Stimulated activated memory B cell treated with anti-CD40 and anti-IgM and Interleukin-4, amounts not matched to agents 10 μg/mL and 1 μg/mL and 100 μg/mL, for 72 hours (primary cell): ENCODE measurements around the gene KCNC4.

Experiments used
- ATAC-seq: fragments of 150-1000 bp; cut with Tn5 transposase; 2 replicates; pipeline ENCODE4 v1.10.0; 2021
- H3K27ac Mint-ChIP-seq: one replicate; pipeline ENCODE4 v1.8.0; 2022; ENCODE audit warnings: mild to moderate bottlenecking, mixed read lengths
- H3K27me3 Mint-ChIP-seq: one replicate; pipeline ENCODE4 v1.8.0; 2022; ENCODE audit warnings: mixed read lengths
- H3K36me3 Mint-ChIP-seq: one replicate; pipeline ENCODE4 v1.8.0; 2022; ENCODE audit warnings: mixed read lengths
- H3K4me1 Mint-ChIP-seq: one replicate; pipeline ENCODE4 v1.8.0; 2022; ENCODE audit warnings: mixed read lengths
- H3K4me3 Mint-ChIP-seq: one replicate; pipeline ENCODE4 v1.8.0; 2022; ENCODE audit warnings: mild to moderate bottlenecking, moderate library complexity, mixed read lengths
- H3K9me3 Mint-ChIP-seq: one replicate; pipeline ENCODE4 v1.8.0; 2022; ENCODE audit warnings: mixed read lengths

The KCNC4 gene

GRCh38 chr1:110214454-110215404, 4.6 kb downstream of the KCNC4 start:
- no peaks in the 10 kb centered on the region for H3K9me3 Mint-ChIP-seq
- peaks cover 9% of the 10 kb centered on the region for H3K36me3 Mint-ChIP-seq
- no peak for ATAC-seq
- H3K4me3 Mint-ChIP-seq = no peak overlapping the region
- H3K27me3 Mint-ChIP-seq = no peaks in the 10 kb centered on the region
- peaks cover 55% of the 10 kb centered on the region for H3K4me1 Mint-ChIP-seq
- H3K27ac Mint-ChIP-seq = peak overlapping the region; percentile 44

GRCh38 chr1:110215621-110216515, 5.8 kb downstream of the KCNC4 start:
- H3K36me3 Mint-ChIP-seq = peaks cover 9% of the 10 kb centered on the region
- H3K27me3 Mint-ChIP-seq = no peaks in the 10 kb centered on the region
- H3K9me3 Mint-ChIP-seq = no peaks in the 10 kb centered on the region
- no peak overlapping the region for H3K4me3 Mint-ChIP-seq
- H3K4me1 Mint-ChIP-seq = peaks cover 54% of the 10 kb centered on the region
- no peak for ATAC-seq
- H3K27ac Mint-ChIP-seq = no peak overlapping the region

- peaks cover 9% of the 10 kb centered on the region for H3K36me3 Mint-ChIP-seq
- H3K4me1 Mint-ChIP-seq = peaks cover 48% of the 10 kb centered on the region
- no peaks in the 10 kb centered on the region for H3K27me3 Mint-ChIP-seq
- H3K4me3 Mint-ChIP-seq = no peak overlapping the region
- ATAC-seq = peak; percentile 32
- H3K27ac Mint-ChIP-seq = peak overlapping the region; percentile 38
- no peaks in the 10 kb centered on the region for H3K9me3 Mint-ChIP-seq
Measured at GRCh38 chr1:110216844-110217444, 6.8 kb downstream of the KCNC4 start.

GRCh38 chr1:110218137-110218536, 8.0 kb downstream of the KCNC4 start:
- no peaks in the 10 kb centered on the region for H3K9me3 Mint-ChIP-seq
- H3K4me3 Mint-ChIP-seq = no peak overlapping the region
- peaks cover 13% of the 10 kb centered on the region for H3K36me3 Mint-ChIP-seq
- no peak for ATAC-seq
- H3K4me1 Mint-ChIP-seq = peaks cover 38% of the 10 kb centered on the region
- no peaks in the 10 kb centered on the region for H3K27me3 Mint-ChIP-seq
- H3K27ac Mint-ChIP-seq = no peak overlapping the region

GRCh38 chr1:110218739-110219138, 8.6 kb downstream of the KCNC4 start:
- ATAC-seq = no peak
- Mint-ChIP-seq H3K27ac (no peak overlapping the region), H3K36me3 (peaks cover 19% of the 10 kb centered on the region), H3K27me3 (no peaks in the 10 kb centered on the region), H3K4me3 (no peak overlapping the region), H3K4me1 (peaks cover 36% of the 10 kb centered on the region), H3K9me3 (no peaks in the 10 kb centered on the region)

- Mint-ChIP-seq H3K36me3 (peaks cover 27% of the 10 kb centered on the region), H3K4me1 (peaks cover 26% of the 10 kb centered on the region), H3K27ac (no peak overlapping the region), H3K4me3 (no peak overlapping the region), H3K9me3 (no peaks in the 10 kb centered on the region), H3K27me3 (no peaks in the 10 kb centered on the region)
- no peak for ATAC-seq
Measured at GRCh38 chr1:110220324-110220723, 10.2 kb downstream of the KCNC4 start.

GRCh38 chr1:110221119-110221518, 11.0 kb downstream of the KCNC4 start:
- Mint-ChIP-seq H3K4me1 (peaks cover 19% of the 10 kb centered on the region), H3K36me3 (peaks cover 27% of the 10 kb centered on the region), H3K9me3 (no peaks in the 10 kb centered on the region), H3K27me3 (no peaks in the 10 kb centered on the region), H3K27ac (no peak overlapping the region), H3K4me3 (no peak overlapping the region)
- no peak for ATAC-seq

- Mint-ChIP-seq H3K4me1 (peaks cover 7% of the 10 kb centered on the region), H3K36me3 (peaks cover 38% of the 10 kb centered on the region), H3K27ac (no peak overlapping the region), H3K4me3 (no peak overlapping the region), H3K27me3 (no peaks in the 10 kb centered on the region), H3K9me3 (no peaks in the 10 kb centered on the region)
- no peak for ATAC-seq
Measured at GRCh38 chr1:110223127-110223526, 13.0 kb downstream of the KCNC4 start.

GRCh38 chr1:110223581-110223980, 13.5 kb downstream of the KCNC4 start:
- H3K4me1 Mint-ChIP-seq = peaks cover 7% of the 10 kb centered on the region
- H3K9me3 Mint-ChIP-seq = no peaks in the 10 kb centered on the region
- H3K27ac Mint-ChIP-seq = no peak overlapping the region
- no peak overlapping the region for H3K4me3 Mint-ChIP-seq
- H3K36me3 Mint-ChIP-seq = peaks cover 36% of the 10 kb centered on the region
- H3K27me3 Mint-ChIP-seq = no peaks in the 10 kb centered on the region
- ATAC-seq = no peak

GRCh38 chr1:110224240-110224995, 14.3 kb downstream of the KCNC4 start:
- Mint-ChIP-seq H3K4me1 (peaks cover 7% of the 10 kb centered on the region), H3K9me3 (no peaks in the 10 kb centered on the region), H3K36me3 (peaks cover 43% of the 10 kb centered on the region), H3K27me3 (no peaks in the 10 kb centered on the region), H3K4me3 (no peak overlapping the region), H3K27ac (no peak overlapping the region)
- ATAC-seq = no peak

- Mint-ChIP-seq H3K27ac (no peak overlapping the region), H3K4me1 (peaks cover 7% of the 10 kb centered on the region), H3K9me3 (no peaks in the 10 kb centered on the region), H3K27me3 (no peaks in the 10 kb centered on the region), H3K36me3 (peaks cover 51% of the 10 kb centered on the region), H3K4me3 (no peak overlapping the region)
- no peak for ATAC-seq
Measured at GRCh38 chr1:110225212-110225611, 15.1 kb downstream of the KCNC4 start.

GRCh38 chr1:110225756-110226404, 15.8 kb downstream of the KCNC4 start:
- Mint-ChIP-seq H3K36me3 (peaks cover 54% of the 10 kb centered on the region), H3K4me3 (no peak overlapping the region), H3K27me3 (no peaks in the 10 kb centered on the region), H3K4me1 (peaks cover 7% of the 10 kb centered on the region), H3K9me3 (no peaks in the 10 kb centered on the region), H3K27ac (no peak overlapping the region)
- no peak for ATAC-seq

- no peak overlapping the region for H3K4me3 Mint-ChIP-seq
- H3K36me3 Mint-ChIP-seq = peaks cover 59% of the 10 kb centered on the region
- H3K9me3 Mint-ChIP-seq = no peaks in the 10 kb centered on the region
- ATAC-seq = no peak
- H3K27ac Mint-ChIP-seq = no peak overlapping the region
- peaks cover 7% of the 10 kb centered on the region for H3K4me1 Mint-ChIP-seq
- H3K27me3 Mint-ChIP-seq = no peaks in the 10 kb centered on the region
Measured at GRCh38 chr1:110227774-110228173, 17.7 kb downstream of the KCNC4 start.

GRCh38 chr1:110228381-110228780, 18.3 kb downstream of the KCNC4 start:
- H3K4me3 Mint-ChIP-seq = no peak overlapping the region
- peaks cover 6% of the 10 kb centered on the region for H3K4me1 Mint-ChIP-seq
- H3K9me3 Mint-ChIP-seq = no peaks in the 10 kb centered on the region
- no peak for ATAC-seq
- no peak overlapping the region for H3K27ac Mint-ChIP-seq
- peaks cover 55% of the 10 kb centered on the region for H3K36me3 Mint-ChIP-seq
- H3K27me3 Mint-ChIP-seq = no peaks in the 10 kb centered on the region
